ENCODE measurements around the gene PARVG.

PARVG gene

DNA sequence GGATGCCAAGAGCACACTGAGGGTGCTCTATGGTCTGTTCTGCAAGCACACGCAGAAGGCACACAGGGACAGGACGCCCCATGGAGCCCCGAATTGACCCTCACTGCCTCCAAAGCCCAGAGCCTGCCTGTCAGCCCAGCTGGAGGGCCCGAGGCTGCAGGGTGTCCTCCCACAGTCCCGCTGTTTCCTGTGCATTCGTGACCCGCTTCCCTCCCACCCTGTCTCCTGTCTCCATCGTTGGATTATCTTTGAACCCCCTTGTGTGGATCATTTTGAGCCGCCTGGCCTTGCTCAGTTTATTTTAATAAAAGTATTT is 25.6 kb downstream of the PARVG start:
- TF ChIP-seq, protein P1, sequence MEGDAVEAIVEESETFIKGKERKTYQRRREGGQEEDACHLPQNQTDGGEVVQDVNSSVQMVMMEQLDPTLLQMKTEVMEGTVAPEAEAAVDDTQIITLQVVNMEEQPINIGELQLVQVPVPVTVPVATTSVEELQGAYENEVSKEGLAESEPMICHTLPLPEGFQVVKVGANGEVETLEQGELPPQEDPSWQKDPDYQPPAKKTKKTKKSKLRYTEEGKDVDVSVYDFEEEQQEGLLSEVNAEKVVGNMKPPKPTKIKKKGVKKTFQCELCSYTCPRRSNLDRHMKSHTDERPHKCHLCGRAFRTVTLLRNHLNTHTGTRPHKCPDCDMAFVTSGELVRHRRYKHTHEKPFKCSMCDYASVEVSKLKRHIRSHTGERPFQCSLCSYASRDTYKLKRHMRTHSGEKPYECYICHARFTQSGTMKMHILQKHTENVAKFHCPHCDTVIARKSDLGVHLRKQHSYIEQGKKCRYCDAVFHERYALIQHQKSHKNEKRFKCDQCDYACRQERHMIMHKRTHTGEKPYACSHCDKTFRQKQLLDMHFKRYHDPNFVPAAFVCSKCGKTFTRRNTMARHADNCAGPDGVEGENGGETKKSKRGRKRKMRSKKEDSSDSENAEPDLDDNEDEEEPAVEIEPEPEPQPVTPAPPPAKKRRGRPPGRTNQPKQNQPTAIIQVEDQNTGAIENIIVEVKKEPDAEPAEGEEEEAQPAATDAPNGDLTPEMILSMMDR (IDR thresholded peaks at IDR 0.05; ENCODE audit: insufficient read depth, missing control alignments), result no peak
- FAIRE-seq (no peak), DNase-seq (ENCODE audit: insufficient read length, low spot score) (no peak)

DNA sequence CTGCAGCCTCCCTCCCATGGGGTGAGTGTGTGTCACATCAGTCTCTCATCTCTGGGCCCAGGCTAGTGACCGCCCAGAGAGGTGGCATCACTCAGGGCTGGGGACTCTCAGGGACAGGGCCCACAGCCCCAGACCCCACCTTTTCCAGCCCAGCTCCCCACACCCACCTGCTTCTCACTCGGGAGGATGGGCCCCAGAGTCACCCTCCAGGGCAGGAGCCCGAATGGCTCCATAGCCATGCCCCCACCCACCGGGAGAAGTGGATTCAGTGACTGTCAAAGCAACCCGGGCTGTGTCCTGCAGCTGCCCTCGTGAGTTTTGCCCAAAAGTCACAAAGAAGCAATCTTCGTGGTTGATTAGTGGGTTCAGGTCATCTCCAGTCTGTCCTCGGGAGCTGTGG is 26.0 kb downstream of the PARVG start:
- FAIRE-seq, result no peak
- TF ChIP-seq, protein P1 (IDR thresholded peaks at IDR 0.05; ENCODE audit: insufficient read depth, missing control alignments), result no peak
- no peak for DNase-seq (ENCODE audit: insufficient read length, low spot score)

DNA sequence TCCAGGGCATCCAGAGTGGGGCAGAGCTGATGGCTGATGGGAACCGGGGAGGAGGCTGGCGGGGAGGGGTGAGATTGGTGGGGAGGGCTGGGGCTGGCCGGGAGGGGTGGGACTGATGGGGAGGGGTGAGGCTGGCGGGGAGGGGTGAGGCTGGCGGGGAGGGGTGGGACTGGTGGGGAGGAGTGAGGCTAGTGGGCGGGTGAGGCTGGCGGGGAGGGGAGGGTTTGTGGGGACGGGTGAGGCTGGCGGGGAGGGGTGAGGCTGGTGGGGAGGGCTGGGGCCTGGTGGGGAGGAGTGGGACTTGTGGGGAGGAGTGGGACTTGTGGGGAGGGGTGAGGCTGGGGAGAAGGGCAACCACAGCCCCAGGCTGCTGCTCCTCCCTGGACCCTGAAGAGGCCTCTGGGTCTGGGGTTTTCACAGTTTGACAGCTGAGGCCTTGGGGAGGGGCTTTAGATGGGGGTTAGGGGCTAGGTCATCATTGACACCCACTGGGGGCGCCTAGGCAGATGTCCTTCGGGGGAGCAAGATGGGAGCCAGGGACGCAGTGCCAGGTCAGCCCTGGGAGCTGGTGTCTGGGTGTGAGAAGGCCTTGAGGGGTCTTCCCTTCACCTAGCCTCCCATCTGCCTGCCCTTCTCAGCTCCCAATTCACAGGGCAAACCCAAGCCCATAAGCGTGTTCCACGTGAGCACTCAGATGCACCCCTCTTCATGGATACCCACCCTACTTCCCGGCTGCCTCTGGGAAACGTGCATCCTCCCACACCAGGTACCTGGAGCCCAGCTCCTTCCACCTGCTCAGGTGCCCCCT is 26.7 kb downstream of the PARVG start:
- DNase-seq (ENCODE audit: insufficient read length, low spot score) (no peak), FAIRE-seq (no peak)
- TF ChIP-seq, protein P1 (IDR thresholded peaks at IDR 0.05; ENCODE audit: insufficient read depth, missing control alignments), result no peak

DNA sequence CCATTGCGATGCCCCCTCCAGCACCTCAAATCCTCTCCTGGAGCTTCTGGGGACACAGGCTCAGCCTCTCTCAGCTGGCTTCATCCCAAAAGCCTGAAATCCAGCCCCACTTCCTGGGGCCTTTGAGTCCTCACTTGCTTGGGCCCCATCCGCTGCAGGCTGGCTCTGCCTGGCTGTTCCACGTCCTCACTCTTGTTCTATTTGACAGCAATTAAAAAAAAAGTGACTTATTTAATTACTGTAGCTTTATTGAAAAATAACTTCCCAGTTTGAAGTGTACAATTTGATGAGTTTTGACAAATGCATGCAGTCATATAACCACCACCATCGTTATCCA is 27.2 kb downstream of the PARVG start:
- DNase-seq (ENCODE audit: insufficient read length, low spot score), result no peak
- TF ChIP-seq, protein P1 (IDR thresholded peaks at IDR 0.05; ENCODE audit: insufficient read depth, missing control alignments), result no peak
- no peak for FAIRE-seq

DNA sequence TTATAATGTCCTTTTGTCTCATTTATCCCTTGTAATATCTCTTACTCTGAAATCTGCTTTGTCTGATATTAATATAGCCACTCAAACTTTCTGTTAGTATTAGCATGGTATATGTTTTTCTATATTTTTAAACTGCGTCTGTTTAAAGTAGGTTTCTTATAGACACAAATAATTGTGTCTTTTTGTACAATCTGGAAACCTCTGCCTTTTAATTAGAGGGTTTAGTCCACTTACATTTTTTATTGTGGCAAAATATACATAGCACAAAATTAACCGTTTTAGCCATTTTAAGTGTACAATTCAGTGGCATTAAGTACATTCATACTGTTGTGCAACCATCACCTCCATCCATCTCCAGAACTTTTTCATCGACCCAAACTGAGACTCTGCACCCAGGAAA is 28.6 kb downstream of the PARVG start:
- DNase-seq (ENCODE audit: insufficient read length, low spot score) (no peak), FAIRE-seq (no peak)
- TF ChIP-seq, protein P1 (IDR thresholded peaks at IDR 0.05; ENCODE audit: insufficient read depth, missing control alignments), result no peak

DNA sequence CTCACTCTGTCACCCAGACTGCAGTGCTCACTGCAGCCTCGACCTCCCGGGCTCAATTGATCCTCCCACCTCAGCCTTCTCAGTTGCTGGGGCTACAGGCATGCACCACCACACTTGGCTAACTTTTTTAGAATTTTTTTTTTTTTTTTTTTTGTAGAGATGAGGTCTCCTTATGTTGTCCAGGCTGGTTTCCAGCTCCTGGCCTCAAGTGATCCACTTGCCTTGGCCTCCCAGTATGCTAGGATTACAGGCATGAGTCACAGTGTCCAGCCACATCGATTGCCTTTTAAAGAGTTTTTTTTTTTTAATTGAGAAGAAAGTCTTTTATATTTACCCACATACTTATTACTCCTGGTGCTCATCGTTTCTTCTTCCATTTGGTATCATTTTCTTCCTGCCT is 30.0 kb downstream of the PARVG start:
- TF ChIP-seq, protein P1 (IDR thresholded peaks at IDR 0.05; ENCODE audit: insufficient read depth, missing control alignments), result no peak
- no peak for DNase-seq (ENCODE audit: insufficient read length, low spot score)
- no peak for FAIRE-seq

DNA sequence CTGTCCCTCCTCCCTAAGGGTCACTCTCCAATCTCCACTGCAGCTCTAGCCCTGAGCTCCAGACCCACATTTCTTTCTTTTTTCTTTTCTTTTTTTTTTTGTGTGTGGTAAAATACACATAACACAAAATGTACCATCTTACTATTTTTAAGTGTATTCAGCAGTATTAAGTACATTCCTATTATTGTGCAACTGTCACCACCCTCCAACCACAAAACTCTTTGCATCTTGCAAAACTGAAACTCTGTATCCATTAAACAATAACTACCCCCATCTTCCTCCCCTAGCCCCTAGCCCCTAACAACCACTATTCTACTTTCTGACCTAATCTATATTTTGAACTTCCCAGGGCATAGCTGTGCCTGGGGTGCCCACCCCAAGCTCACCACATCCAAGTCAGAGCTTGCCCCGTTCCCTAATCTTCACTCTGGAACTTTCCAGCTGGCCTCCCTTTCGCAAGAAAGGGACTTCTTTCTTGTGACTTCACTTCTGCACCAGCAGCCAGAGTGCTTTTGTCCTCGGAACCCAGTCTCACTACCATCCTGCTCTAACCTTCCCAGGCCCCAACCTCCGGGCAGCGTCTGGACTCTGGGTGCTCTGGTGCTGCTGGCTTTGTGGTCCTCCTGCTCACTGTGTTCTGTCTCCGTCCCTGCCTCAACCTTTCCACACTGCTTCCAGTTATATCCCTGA is 30.7 kb downstream of the PARVG start:
- TF ChIP-seq, protein P1 (IDR thresholded peaks at IDR 0.05; ENCODE audit: insufficient read depth, missing control alignments), result no peak
- DNase-seq (ENCODE audit: insufficient read length, low spot score) (no peak), FAIRE-seq (no peak)

Data from D721Med (cell line).